HG03469 (cell line): ENCODE results near the gene APBA2.
"Not testable (repeated sequence)": the region's sequence is repeated elsewhere in the genome, so short reads cannot be mapped to it uniquely, and the experiment has no call there.

Source experiments
- ATAC-seq: cut with Tn5 transposase; IDR thresholded peaks from one replicate; pipeline ENCODE4 v1.9.1; 2021; ENCODE audit warnings: mild to moderate bottlenecking, moderate library complexity, moderate number of reproducible peaks; ENCODE audit not compliant: unreplicated experiment

APBA2 gene

DNA sequence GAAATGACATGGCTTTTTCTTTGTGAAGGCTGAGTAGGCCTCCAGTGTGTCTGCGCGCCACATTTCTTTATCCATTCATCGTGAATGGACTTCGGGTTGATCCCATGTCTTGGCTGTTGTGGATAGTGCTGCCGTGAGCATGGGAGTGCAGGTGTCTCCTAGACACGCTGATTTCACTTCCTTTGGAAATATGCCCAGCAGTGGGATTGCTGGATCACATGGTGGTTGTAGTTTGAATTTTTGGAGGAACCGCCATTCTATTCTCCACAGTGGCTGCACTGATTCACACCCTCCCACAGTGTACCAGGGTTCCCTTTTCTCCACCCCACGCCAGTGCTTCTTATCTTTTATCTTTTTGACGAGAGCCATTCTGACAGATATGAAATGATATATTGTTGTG is 212.2 kb downstream of the APBA2 start:
- ATAC-seq = no peak

GRCh38 chr15:29098652-29099051 is 212.9 kb downstream of the APBA2 start:
- no peak for ATAC-seq

- no peak for ATAC-seq
These were observed 213.5 kb downstream of the APBA2 start for GRCh38 chr15:29099131-29099880.

GRCh38 chr15:29100486-29101000 is 214.8 kb downstream of the APBA2 start:
- ATAC-seq = no peak

GRCh38 chr15:29101491-29101890 is 215.7 kb downstream of the APBA2 start:
- no peak for ATAC-seq

DNA sequence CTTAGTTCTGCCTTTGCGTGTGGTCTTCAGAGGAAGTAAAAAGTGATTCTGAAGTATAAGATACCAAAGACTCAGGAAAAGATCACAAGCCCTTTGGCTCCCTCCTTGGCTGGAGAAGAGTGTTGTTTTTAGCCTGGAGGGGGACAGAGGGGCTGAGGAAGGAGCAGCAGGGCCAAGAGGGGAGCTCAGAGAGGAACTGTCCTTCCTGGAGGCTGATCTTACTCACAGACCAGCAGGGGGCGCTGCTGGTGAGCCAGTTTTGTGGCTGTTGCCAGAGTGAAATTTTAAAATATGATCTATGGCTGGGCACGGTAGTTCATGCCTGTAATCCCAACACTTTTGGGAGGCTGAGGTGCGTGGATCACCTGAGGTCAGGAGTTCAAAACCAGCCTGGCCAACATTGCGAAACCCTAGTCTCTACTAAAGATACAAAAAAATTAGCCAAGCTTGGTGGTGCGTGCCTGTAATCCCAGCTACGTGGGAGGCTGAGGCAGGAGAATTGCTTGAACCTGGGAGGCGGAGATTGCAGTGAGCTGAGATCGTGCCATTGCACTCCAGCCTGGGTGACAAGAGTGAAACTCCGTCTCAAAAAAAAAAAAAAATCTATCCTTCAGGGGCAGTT is 216.5 kb downstream of the APBA2 start:
- not testable (repeated sequence) for ATAC-seq

- no peak for ATAC-seq
These were observed 217.4 kb downstream of the APBA2 start for GRCh38 chr15:29102911-29103823.

DNA sequence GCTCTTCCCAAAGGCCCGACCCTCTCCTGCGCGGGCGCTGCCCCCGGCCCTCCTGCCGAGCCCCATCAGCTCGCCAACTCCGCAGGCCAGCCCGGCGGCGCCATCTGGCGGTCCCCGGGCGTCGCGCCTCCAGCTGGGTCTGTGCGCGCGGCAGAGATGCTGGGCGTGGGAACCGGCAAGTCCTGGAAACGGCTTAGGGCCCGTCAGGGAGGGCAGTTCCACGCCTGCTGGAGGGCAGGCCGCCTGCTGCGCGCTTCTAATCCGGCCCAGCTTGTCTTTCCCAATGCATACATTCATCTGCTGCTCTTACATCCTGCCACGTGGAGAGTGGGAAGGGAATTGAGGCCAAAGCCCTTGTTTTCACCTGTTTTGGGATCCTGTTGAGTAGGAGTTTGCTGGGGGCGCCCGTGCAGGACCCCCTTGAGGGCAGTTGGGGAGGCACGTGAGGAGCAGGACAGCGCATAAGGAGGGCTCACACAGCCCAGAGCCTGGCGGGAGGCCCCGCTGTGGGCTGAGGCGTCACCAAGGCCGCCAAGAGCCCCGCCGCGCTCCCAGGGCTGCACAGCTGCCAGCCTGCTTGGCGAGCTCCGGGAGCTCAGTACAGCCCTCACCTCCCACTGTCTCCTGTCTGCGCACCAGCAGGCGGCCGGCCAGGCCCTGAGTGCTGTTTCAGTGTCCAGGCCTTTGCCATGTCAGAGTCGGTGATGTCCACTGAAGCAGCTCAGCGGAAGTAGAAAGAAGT is 218.2 kb downstream of the APBA2 start:
- ATAC-seq = no peak

DNA sequence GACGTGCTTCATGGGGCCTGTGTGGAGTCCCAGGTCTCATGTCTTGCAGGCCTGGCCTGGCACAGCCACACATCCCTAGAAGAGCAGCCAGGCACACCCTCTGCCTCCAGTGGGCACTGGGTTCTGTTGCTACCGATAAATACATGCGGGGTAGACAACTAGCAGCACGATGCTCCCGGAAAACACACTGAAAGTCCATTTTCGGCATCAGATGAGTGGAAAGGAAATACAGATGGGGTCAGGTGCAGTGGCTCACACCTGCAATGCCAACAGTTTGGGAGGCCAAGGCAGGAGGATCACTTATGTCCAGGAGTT is 218.7 kb downstream of the APBA2 start:
- no peak for ATAC-seq

DNA sequence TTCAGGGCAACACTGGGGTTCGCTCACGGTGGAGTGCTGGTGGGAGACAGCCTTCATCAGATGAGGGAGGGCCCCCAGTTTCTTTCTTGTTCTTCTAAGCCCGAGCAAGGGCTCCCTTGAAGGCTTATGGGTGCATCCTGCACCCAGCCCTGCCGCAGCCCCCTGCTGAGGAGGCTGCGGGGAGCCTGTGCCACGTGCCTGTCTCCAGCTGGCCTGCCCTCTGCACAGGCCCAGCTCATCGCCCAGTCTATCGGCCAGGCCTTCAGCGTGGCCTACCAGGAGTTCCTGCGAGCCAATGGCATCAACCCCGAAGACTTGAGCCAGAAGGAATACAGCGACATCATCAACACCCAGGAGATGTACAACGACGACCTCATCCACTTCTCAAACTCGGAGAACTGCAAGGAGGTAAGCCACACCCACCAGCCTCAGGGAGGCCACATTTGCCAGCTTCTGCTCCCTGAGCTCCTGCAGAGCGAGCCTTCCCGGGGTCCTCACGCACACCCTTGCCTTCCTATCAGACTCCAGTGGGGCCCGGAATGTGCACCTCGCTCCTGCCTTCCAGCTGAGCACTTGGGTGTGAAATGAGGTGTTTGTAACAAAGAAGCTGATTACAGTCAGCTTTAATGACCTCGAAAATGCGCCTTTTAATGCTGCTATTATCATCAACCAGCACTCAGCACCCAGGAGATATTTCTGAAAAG is 219.5 kb downstream of the APBA2 start:
- ATAC-seq = no peak

GRCh38 chr15:29106116-29106515 is 220.3 kb downstream of the APBA2 start:
- ATAC-seq = no peak

DNA sequence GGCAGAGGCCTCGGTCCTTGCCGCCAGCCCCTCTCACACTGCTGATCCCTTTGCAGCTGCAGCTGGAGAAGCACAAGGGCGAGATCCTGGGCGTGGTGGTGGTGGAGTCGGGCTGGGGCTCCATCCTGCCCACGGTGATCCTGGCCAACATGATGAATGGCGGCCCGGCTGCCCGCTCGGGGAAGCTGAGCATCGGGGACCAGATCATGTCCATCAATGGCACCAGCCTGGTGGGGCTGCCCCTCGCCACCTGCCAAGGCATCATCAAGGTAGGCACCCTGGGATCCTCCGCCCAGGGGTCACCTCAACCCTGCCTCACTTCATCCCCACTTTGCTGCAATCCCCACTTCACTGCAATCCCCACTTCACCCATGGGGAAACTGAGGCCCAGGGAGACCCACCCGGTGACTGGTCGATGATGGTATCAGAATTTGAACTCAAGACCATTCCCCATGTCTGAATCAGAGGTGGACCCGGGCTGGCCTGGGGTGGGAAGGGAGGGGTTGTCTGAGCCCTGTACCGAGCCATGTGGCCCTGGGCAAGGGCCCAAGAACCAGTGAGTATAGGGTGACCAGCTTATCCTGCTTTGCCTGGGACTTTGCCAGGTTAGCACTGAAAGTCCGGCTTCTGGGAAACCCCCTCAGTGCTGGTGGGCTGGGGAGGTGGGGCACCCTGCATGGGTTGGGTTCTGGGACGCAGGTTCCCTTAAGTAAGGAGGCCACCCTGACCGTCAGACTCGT is 220.9 kb downstream of the APBA2 start:
- no peak for ATAC-seq

GRCh38 chr15:29107291-29107890 is 221.6 kb downstream of the APBA2 start:
- no peak for ATAC-seq

DNA sequence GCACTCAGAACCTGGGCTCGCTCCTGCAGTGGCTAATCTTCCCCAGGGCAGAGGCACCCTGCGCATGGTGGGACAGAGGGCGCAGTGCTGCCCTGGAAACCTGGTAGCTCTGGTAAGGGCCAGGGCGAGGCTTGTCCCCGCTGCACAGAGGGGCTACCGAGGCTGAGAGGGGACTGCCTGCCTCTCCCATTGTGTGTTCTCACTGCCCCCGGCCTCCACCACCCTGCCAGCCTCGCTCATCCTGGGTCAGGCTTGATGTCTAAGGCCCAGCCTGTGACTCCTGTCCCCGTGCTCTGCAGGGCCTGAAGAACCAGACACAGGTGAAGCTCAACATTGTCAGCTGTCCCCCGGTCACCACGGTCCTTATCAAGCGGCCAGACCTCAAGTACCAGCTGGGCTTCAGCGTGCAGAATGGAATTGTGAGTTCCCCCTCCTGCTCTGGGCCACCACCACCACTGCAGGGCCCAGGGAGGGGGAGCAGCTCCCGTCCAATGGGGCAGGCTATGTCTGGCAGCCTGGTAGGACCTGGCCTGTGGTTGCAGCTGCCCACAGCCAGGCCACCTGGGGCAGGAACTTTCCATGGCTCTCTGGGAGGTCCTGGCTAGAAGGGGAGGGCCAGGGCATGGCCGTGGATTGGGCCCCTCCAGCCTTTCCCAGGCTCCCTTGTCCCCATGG is 222.3 kb downstream of the APBA2 start:
- ATAC-seq = no peak

DNA sequence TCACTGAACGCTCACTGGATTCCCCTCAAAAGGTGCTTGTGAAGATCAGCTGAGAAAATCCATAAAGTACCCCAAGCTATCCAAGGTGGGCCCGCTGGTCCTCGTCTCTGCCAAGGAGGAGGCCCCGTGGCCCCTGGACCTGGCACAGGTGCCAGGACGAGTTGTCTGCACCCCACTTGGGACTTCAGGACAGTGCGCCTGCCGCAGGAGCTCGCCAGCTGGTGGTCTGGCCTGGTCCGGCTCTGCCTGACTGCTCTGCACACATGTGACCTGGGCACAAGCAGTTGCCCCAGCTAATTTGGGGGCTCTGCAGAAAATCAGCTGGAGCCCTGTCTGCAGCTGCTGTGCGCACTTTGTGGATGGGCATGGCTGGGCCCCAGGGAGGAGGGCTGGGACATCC is 224.0 kb downstream of the APBA2 start:
- ATAC-seq = no peak

- no peak for ATAC-seq
These were observed 224.4 kb downstream of the APBA2 start for GRCh38 chr15:29110176-29110575.

DNA sequence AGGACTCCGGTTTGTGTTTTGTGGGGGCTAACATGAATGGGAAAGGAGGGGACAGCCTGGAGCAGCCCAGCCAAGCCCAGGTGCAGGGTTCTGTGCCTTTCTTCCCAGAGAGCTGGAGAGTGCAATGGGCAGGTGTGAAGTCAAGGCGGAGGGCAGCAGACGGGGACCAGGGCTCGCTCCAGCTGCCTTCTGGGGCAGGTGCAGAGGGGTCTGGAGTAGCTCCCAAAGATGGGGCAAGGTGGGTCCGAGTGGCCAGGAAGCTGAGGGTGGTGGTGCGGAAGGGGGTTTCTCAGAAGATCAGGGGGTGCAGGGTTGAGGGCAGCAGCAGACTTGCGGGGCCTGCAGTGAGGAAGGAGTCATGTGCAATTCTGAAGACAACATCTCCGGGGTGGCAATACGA is 225.0 kb downstream of the APBA2 start:
- no peak for ATAC-seq

DNA sequence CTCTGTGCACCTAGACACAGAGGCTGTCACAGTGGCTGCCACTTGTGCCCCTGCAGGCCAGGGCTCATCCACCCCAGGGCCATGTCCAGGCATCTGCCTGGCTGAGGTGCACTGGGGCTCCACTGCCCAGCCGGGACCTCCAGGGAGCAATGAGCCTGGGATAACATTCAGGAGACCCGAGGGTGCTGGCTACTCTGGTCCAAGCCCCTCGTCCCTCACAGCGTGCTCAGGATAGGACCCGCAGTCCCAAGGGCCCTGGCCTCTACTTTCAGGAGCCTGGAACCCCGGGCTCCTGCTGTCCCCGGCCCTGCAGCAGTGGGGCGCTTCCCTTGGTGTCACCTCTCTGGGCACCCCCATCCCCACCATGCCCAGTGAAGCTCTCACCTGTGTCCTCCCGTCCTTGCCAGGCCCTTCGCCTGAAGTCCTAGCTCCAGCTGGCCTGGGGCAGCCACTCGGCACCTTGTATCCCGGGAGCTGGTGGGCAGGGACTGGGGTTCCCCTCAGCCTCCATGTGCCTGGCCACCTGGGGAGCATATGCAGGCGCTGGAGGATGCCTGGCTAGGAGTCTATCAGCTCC is 226.0 kb downstream of the APBA2 start:
- ATAC-seq = no peak
